ENCODE results near the gene NADSYN1.
"Not testable (repeated sequence)": the region's sequence is repeated elsewhere in the genome, so short reads cannot be mapped to it uniquely, and the experiment has no call there.

The NADSYN1 gene

GRCh38 chr11:71525188-71525937 lies 72.4 kb downstream of the NADSYN1 start:
- H3K27ac ChIP-seq = no peak overlapping the region
- no peak for DNase-seq (ENCODE audit: low spot score)
- H3K4me3 ChIP-seq = no peak overlapping the region
- TF ChIP-seq CTCF (IDR thresholded peaks at IDR 0.05) = no peak

- Histone ChIP-seq H3K27ac (no peak overlapping the region), H3K4me3 (no peak overlapping the region)
- no peak for DNase-seq (ENCODE audit: low spot score)
- TF ChIP-seq CTCF (IDR thresholded peaks at IDR 0.05) = no peak
These were observed 73.0 kb downstream of the NADSYN1 start for GRCh38 chr11:71525938-71526495.

- not testable (repeated sequence) for DNase-seq (ENCODE audit: low spot score); H3K4me3 ChIP-seq; H3K27ac ChIP-seq
These were observed 74.0 kb downstream of the NADSYN1 start, which contains the start of gene KRTAP5-7 for GRCh38 chr11:71526796-71527575. KRTAP5-7 (plus strand) TSS chr11:71527267; CDS start chr11:71527301, 34 bp downstream.

GRCh38 chr11:71527576-71528210 lies 74.7 kb downstream of the NADSYN1 start:
- no peak for DNase-seq (ENCODE audit: low spot score)
- Histone ChIP-seq H3K27ac (no peak overlapping the region), H3K4me3 (no peak overlapping the region)
- no peak for TF ChIP-seq CTCF (IDR thresholded peaks at IDR 0.05)

GRCh38 chr11:71530602-71531001 lies 77.6 kb downstream of the NADSYN1 start:
- no peak for DNase-seq (ENCODE audit: low spot score)
- no peak for TF ChIP-seq CTCF (IDR thresholded peaks at IDR 0.05)
- no peak overlapping the region for H3K4me3 ChIP-seq
- no peak overlapping the region for H3K27ac ChIP-seq

- no peak for DNase-seq (ENCODE audit: low spot score)
- no peak for TF ChIP-seq CTCF (IDR thresholded peaks at IDR 0.05)
- Histone ChIP-seq H3K27ac (no peak overlapping the region), H3K4me3 (no peak overlapping the region)
These were observed 79.1 kb downstream of the NADSYN1 start for GRCh38 chr11:71532036-71532610.

- not testable (repeated sequence) for H3K27ac ChIP-seq; H3K4me3 ChIP-seq; DNase-seq (ENCODE audit: low spot score)
These were observed 82.0 kb downstream of the NADSYN1 start for GRCh38 chr11:71534711-71535608.

All from coronary artery (tissue), 2 donors.